Stimulated activated CD4-positive, alpha-beta T cell treated with anti-CD3 and anti-CD28 coated beads, Interleukin-1b, Interleukin-23, amount 100 ng/mL, for 24 hours (primary cell): ENCODE measurements around the gene LIX1L.

Experiments used
- DNase-seq, 4 experiments: peaks; one replicate each; pipeline ENCODE4 v3.0.0-alpha.2; 2020; ENCODE audit warnings: low read depth in 4 of 4, low spot score in 1 of 4

The LIX1L gene

GRCh38 chr1:145957443-145958319 lies at the start of gene LIX1L:
LIX1L (minus strand) TSS chr1:145958017; CDS start chr1:145957927, 90 bp downstream.
- DNase-seq, result peak; percentile 86 to 94 (median 89)

- DNase-seq, result no peak
Measured at GRCh38 chr1:146001709-146002108, 43.9 kb upstream of the LIX1L start.

- DNase-seq, result no peak
Measured at GRCh38 chr1:145999321-146000024, 41.7 kb upstream of the LIX1L start.

- no peak for DNase-seq
Measured at GRCh38 chr1:145997718-145998023, 39.9 kb upstream of the LIX1L start.

- DNase-seq, result no peak
Measured at GRCh38 chr1:145997016-145997717, 39.4 kb upstream of the LIX1L start.

GRCh38 chr1:145996433-145997015 lies 38.7 kb upstream of the LIX1L start, which contains the start of gene TXNIP:
TXNIP (minus strand) TSS chr1:145996579; CDS start chr1:145996266, 313 bp downstream.
- peak; percentile 77 to 89 (median 86) for DNase-seq

- no peak for DNase-seq
Measured at GRCh38 chr1:145995964-145996432, 38.2 kb upstream of the LIX1L start.

GRCh38 chr1:145995148-145995881 lies 37.5 kb upstream of the LIX1L start:
- DNase-seq, result no peak

- DNase-seq, result no peak
Measured at GRCh38 chr1:145994391-145995120, 36.7 kb upstream of the LIX1L start.

GRCh38 chr1:145993618-145994390 lies 36.0 kb upstream of the LIX1L start:
- DNase-seq, result no peak

- DNase-seq, result no peak
Measured at GRCh38 chr1:145992958-145993617, 35.3 kb upstream of the LIX1L start.

- DNase-seq, result no peak
Measured at GRCh38 chr1:145992502-145992936, 34.7 kb upstream of the LIX1L start.

- DNase-seq, result no peak
Measured at GRCh38 chr1:145991735-145992412, 34.1 kb upstream of the LIX1L start.

GRCh38 chr1:145990249-145990855 lies 32.5 kb upstream of the LIX1L start:
- no peak for DNase-seq

GRCh38 chr1:145988773-145989172 lies 31.0 kb upstream of the LIX1L start:
- DNase-seq, result no peak

- DNase-seq, result no peak
Measured at GRCh38 chr1:145987926-145988325, 30.1 kb upstream of the LIX1L start.

- no peak for DNase-seq
Measured at GRCh38 chr1:145986551-145986950, 28.7 kb upstream of the LIX1L start.
